Measurements from ENCODE around the gene ALKBH5. TPM values are rescaled to one million over a fixed set of nuclear protein-coding genes. Genes with fewer than 3 reads are reported as not detected.

Gene ALKBH5
- total and polyA plus RNA-seq, 7 experiments from 2014 or later, result 97.4 to 154 (median 116) TPM

DNA sequence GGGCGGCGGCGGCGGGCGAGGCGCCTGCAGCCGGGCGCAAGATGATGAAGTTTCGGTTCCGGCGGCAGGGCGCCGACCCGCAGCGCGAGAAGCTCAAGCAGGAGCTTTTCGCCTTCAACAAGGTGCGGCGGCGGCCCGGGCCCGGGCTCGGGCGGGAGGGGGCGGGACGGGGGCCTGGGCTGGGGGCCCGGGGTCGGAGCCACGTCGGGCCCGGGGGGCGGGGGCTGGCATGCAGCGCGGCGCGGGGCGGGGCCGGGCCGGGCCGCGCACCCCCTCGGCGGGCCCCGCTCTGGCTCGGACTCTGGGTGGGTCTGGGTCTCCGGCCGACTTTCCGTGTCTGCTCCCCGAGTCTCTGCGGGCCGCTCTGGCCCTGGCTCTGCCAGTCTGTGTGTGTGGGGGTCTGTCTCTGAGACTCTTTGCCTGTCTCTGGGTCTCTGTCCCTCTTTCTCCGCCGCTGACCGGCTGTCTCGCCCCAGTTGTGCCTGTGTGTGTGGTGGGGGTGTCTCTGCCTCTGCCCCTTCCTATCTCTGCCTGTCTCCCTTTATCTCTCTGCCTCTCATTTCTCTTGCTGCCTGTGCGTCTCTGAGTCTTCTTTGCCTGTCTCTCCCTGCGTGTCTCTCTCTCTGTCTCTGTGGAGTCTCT is 42.1 kb downstream of the ALKBH5 start:
- POLR2A ChIA-PET, result no interaction called here

GRCh38 chr17:18226284-18226945 is 42.8 kb downstream of the ALKBH5 start:
- H3K27me3 Mint-ChIP-seq, result no peaks in the 10 kb centered on the region
- H3K4me3 Mint-ChIP-seq, result peak overlapping the region; percentile 88 to 100 (median 94)
- DNase-seq, result peak in 1 of 9 donors; percentile 5
- peaks cover 24 to 30% (median 27%) of the 10 kb centered on the region in 7 donors for H3K4me1 Mint-ChIP-seq
- CTCF ChIA-PET, result no interaction called here
- H3K9me3 Mint-ChIP-seq, result peaks cover 0 to 4% (median 0%) of the 10 kb centered on the region in 11 donors
- H3K27me3 ChIP-seq (ENCODE audit: control insufficient read depth in 2 of 2, insufficient read depth in 2 of 2, low read length in 2 of 2), result no peaks in the 10 kb centered on the region
- H3K4me1 ChIP-seq (ENCODE audit: control insufficient read depth in 2 of 2, insufficient read depth in 2 of 2, low read length in 2 of 2), result peaks cover 7 to 13% of the 10 kb centered on the region in 2 donors
- POLR2A ChIA-PET, result no interaction called here
- peak overlapping the region; percentile 83 for H3K4me3 ChIP-seq (ENCODE audit: low read length)
- no peaks in the 10 kb centered on the region for H3K36me3 Mint-ChIP-seq
- intact Hi-C loops (cut with micrococcal nuclease), result no loop called here
- H3K36me3 ChIP-seq (ENCODE audit: control insufficient read depth in 2 of 3, insufficient read depth in 3 of 3, low read length in 3 of 3), result no peaks in the 10 kb centered on the region
- peak overlapping the region; percentile 71 to 95 (median 90) for H3K27ac Mint-ChIP-seq
- no peaks in the 10 kb centered on the region for H3K9me3 ChIP-seq (ENCODE audit: control insufficient read depth in 2 of 3, low read length in 3 of 3)
- ATAC-seq, result no peak
- H3K27ac ChIP-seq (ENCODE audit: low read depth, low read length), result peak overlapping the region; percentile 73

More for the DNA sequence above, 42.1 kb downstream of the ALKBH5 start:
- peaks cover 24 to 30% (median 27%) of the 10 kb centered on the region in 7 donors for H3K4me1 Mint-ChIP-seq
- no peaks in the 10 kb centered on the region for H3K36me3 ChIP-seq (ENCODE audit: control insufficient read depth in 2 of 3, insufficient read depth in 3 of 3, low read length in 3 of 3)
- peak overlapping the region; percentile 73 for H3K27ac ChIP-seq (ENCODE audit: low read depth, low read length)
- peak overlapping the region; percentile 71 to 95 (median 90) for H3K27ac Mint-ChIP-seq
- peaks cover 0 to 4% (median 0%) of the 10 kb centered on the region in 11 donors for H3K9me3 Mint-ChIP-seq
- no peaks in the 10 kb centered on the region for H3K36me3 Mint-ChIP-seq
- peak overlapping the region; percentile 83 for H3K4me3 ChIP-seq (ENCODE audit: low read length)
- peaks cover 7 to 13% of the 10 kb centered on the region in 2 donors for H3K4me1 ChIP-seq (ENCODE audit: control insufficient read depth in 2 of 2, insufficient read depth in 2 of 2, low read length in 2 of 2)
- intact Hi-C loops (cut with micrococcal nuclease), result loop anchor here (1.0 to 2.0 kb wide), 6 partner anchors 35 to 749 kb away; partner anchors contain the start of genes ALKBH5 (in 2 of the 2), MIEF2 (in 2 of the 2), SMCR8 (in 2 of the 2) and MED9 (in 1 of the 2)
- no peaks in the 10 kb centered on the region for H3K9me3 ChIP-seq (ENCODE audit: control insufficient read depth in 2 of 3, low read length in 3 of 3)
- H3K4me3 Mint-ChIP-seq, result peak overlapping the region; percentile 88 to 100 (median 94)
- DNase-seq (peak in 3 of 9 donors; percentile 16 to 27 (median 18)), ATAC-seq (no peak)
- CTCF ChIA-PET, result no interaction called here
- H3K27me3 Mint-ChIP-seq, result no peaks in the 10 kb centered on the region
- no peaks in the 10 kb centered on the region for H3K27me3 ChIP-seq (ENCODE audit: control insufficient read depth in 2 of 2, insufficient read depth in 2 of 2, low read length in 2 of 2)

DNA sequence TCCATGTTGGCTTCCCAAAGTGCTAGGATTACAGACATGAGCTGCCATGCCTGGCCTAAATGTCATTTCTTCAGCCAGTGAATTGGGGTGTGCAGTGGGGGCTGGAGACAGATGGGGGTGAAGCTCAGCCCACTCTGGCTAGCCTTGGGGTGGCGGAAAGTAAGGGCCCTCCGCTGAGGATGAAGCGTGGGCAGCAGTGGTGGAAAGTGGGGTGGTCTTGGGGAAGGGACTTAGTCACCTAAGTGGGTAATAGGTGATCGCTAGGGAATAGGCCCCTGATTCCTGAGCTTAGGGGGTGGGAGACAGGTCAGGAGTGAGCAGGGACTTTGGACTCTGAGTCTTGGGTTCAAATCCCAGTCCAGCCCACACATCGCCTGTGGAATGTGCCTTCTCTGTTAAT is 44.0 kb downstream of the ALKBH5 start:
- H3K27ac ChIP-seq (ENCODE audit: low read depth, low read length), result no peak overlapping the region
- H3K4me1 ChIP-seq (ENCODE audit: control insufficient read depth in 2 of 2, insufficient read depth in 2 of 2, low read length in 2 of 2), result peaks cover 7 to 13% of the 10 kb centered on the region in 2 donors
- Mint-ChIP-seq H3K36me3 (no peaks in the 10 kb centered on the region), H3K4me1 (peaks cover 24 to 30% (median 27%) of the 10 kb centered on the region in 7 donors), H3K4me3 (peak overlapping the region in 5 of 10 donors; percentile 7 to 73 (median 25)), H3K27ac (peak overlapping the region in 3 of 9 donors; percentile 12 to 48 (median 45)), H3K9me3 (peaks cover 0 to 4% (median 0%) of the 10 kb centered on the region in 11 donors), H3K27me3 (no peaks in the 10 kb centered on the region)
- no peaks in the 10 kb centered on the region for H3K9me3 ChIP-seq (ENCODE audit: control insufficient read depth in 2 of 3, low read length in 3 of 3)
- ChIA-PET CTCF (interaction anchor here (0.7 kb wide), 1 partner anchor 36 kb away, joined by 5 read pairs; no protein-coding TSS in a partner anchor), POLR2A (no interaction called here)
- H3K36me3 ChIP-seq (ENCODE audit: control insufficient read depth in 2 of 3, insufficient read depth in 3 of 3, low read length in 3 of 3), result peaks cover 0 to 9% (median 0%) of the 10 kb centered on the region in 3 experiments
- H3K27me3 ChIP-seq (ENCODE audit: control insufficient read depth in 2 of 2, insufficient read depth in 2 of 2, low read length in 2 of 2), result no peaks in the 10 kb centered on the region
- intact Hi-C loops (cut with micrococcal nuclease), result no loop called here
- no peak overlapping the region for H3K4me3 ChIP-seq (ENCODE audit: low read length)
- DNase-seq, result no peak
- no peak for ATAC-seq

DNA sequence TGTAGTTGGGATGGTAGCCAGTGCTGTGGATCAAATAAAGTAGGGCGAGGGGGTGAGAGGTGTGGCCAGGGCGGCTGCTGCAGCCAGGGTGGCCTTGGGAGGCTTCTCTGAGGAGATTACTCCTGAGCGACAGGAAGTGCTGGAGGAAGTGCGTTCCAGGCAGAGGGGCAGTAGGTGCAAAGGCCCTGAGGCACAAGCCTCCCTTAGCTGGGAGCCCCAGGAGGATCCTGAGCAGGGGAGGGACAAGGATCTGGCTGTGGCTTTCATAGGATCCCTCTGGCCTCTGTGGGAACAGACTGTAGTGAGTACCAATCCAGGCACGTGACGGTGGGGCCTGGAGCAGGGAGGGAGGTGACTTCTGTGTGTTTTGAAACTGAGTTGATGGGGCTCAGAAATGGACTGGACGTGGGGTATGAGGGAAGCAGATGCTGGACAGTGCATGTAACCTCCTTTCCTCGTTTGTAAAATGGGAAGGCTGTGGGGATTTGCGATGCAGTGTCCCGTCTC is 44.6 kb downstream of the ALKBH5 start:
- POLR2A ChIA-PET, result no interaction called here
- Mint-ChIP-seq H3K27me3 (no peaks in the 10 kb centered on the region), H3K36me3 (no peaks in the 10 kb centered on the region), H3K9me3 (peaks cover 0 to 4% (median 0%) of the 10 kb centered on the region in 11 donors), H3K4me1 (peaks cover 24 to 30% (median 27%) of the 10 kb centered on the region in 7 donors), H3K4me3 (peak overlapping the region in 2 of 10 donors; percentile 26 to 73), H3K27ac (peak overlapping the region in 2 of 9 donors; percentile 45 to 84)
- no peaks in the 10 kb centered on the region for H3K27me3 ChIP-seq (ENCODE audit: control insufficient read depth in 2 of 2, insufficient read depth in 2 of 2, low read length in 2 of 2)
- CTCF ChIA-PET, result no interaction called here
- peaks cover 0 to 15% (median 0%) of the 10 kb centered on the region in 3 experiments for H3K36me3 ChIP-seq (ENCODE audit: control insufficient read depth in 2 of 3, insufficient read depth in 3 of 3, low read length in 3 of 3)
- no peak overlapping the region for H3K27ac ChIP-seq (ENCODE audit: low read depth, low read length)
- no peak for ATAC-seq
- intact Hi-C loops (cut with micrococcal nuclease), result no loop called here
- no peak for DNase-seq
- no peak overlapping the region for H3K4me3 ChIP-seq (ENCODE audit: low read length)
- H3K4me1 ChIP-seq (ENCODE audit: control insufficient read depth in 2 of 2, insufficient read depth in 2 of 2, low read length in 2 of 2), result peaks cover 7 to 13% of the 10 kb centered on the region in 2 donors
- no peaks in the 10 kb centered on the region for H3K9me3 ChIP-seq (ENCODE audit: control insufficient read depth in 2 of 3, low read length in 3 of 3)

DNA sequence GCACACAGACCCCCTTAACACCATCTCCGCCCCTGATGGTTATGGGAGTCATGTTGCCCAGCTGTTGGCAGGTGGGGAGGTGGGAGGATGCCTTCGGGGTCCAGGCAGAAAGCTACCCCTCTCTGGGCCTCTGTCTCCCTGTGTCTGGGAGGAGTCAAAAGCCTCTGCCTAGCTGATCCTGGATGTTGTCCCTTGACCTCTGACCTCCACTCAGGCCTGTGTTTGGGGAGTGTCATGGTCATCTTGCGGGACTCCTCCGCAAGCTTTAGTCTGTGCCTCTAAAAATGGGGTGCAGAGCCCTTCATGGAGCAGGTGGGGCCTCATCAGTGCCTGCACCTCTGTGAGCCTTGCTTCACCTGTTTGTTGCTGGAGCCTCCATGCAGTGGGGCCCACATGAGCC is 45.6 kb downstream of the ALKBH5 start:
- Histone ChIP-seq H3K27ac (ENCODE audit: low read depth, low read length) (no peak overlapping the region), H3K4me3 (ENCODE audit: low read length) (no peak overlapping the region), H3K4me1 (ENCODE audit: control insufficient read depth in 2 of 2, insufficient read depth in 2 of 2, low read length in 2 of 2) (peaks cover 7 to 13% of the 10 kb centered on the region in 2 donors), H3K9me3 (ENCODE audit: control insufficient read depth in 2 of 3, low read length in 3 of 3) (no peaks in the 10 kb centered on the region), H3K36me3 (ENCODE audit: control insufficient read depth in 2 of 3, insufficient read depth in 3 of 3, low read length in 3 of 3) (peaks cover 0 to 26% (median 3%) of the 10 kb centered on the region in 3 experiments), H3K27me3 (ENCODE audit: control insufficient read depth in 2 of 2, insufficient read depth in 2 of 2, low read length in 2 of 2) (no peaks in the 10 kb centered on the region)
- ChIA-PET CTCF (interaction anchor here (0.6 kb wide), 1 partner anchor 139 kb away, joined by 3 read pairs; no protein-coding TSS in a partner anchor), POLR2A (no interaction called here)
- Mint-ChIP-seq H3K36me3 (no peaks in the 10 kb centered on the region), H3K4me3 (peak overlapping the region in 1 of 10 donors; percentile 41), H3K4me1 (peaks cover 24 to 30% (median 27%) of the 10 kb centered on the region in 7 donors), H3K27ac (peak overlapping the region in 1 of 9 donors; percentile 41), H3K27me3 (no peaks in the 10 kb centered on the region), H3K9me3 (peaks cover 0 to 4% (median 0%) of the 10 kb centered on the region in 11 donors)
- DNase-seq (no peak), ATAC-seq (no peak)
- intact Hi-C loops (cut with micrococcal nuclease), result no loop called here

DNA sequence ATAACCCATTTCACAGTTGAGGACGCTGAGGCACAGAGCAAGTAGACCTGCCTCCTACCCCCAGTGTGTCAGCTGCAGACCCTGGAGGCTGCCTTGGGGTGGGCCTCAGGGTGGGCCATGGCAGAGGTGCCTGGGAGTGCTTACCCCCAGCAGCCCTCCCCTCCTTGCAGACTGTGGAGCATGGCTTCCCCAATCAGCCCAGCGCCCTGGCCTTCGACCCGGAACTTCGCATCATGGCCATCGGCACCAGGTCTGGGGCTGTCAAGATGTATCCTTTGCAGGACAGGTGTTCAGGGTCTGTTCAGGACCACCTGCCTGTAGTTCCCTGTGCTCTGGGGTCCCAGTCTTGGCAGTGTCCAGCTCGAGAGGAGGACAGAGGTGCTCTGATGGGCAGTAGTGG is 46.1 kb downstream of the ALKBH5 start:
- ATAC-seq (no peak), DNase-seq (no peak)
- Mint-ChIP-seq H3K27ac (no peak overlapping the region), H3K27me3 (no peaks in the 10 kb centered on the region), H3K4me3 (no peak overlapping the region), H3K36me3 (peaks cover 0 to 3% (median 0%) of the 10 kb centered on the region in 5 donors), H3K9me3 (peaks cover 0 to 4% (median 0%) of the 10 kb centered on the region in 11 donors), H3K4me1 (peaks cover 24 to 30% (median 27%) of the 10 kb centered on the region in 7 donors)
- POLR2A ChIA-PET, result no interaction called here
- H3K36me3 ChIP-seq (ENCODE audit: control insufficient read depth in 2 of 3, insufficient read depth in 3 of 3, low read length in 3 of 3), result peaks cover 0 to 31% (median 3%) of the 10 kb centered on the region in 3 experiments
- intact Hi-C loops (cut with micrococcal nuclease), result no loop called here
- H3K27me3 ChIP-seq (ENCODE audit: control insufficient read depth in 2 of 2, insufficient read depth in 2 of 2, low read length in 2 of 2), result no peaks in the 10 kb centered on the region
- no peaks in the 10 kb centered on the region for H3K9me3 ChIP-seq (ENCODE audit: control insufficient read depth in 2 of 3, low read length in 3 of 3)
- H3K27ac ChIP-seq (ENCODE audit: low read depth, low read length), result no peak overlapping the region
- peaks cover 7 to 13% of the 10 kb centered on the region in 2 donors for H3K4me1 ChIP-seq (ENCODE audit: control insufficient read depth in 2 of 2, insufficient read depth in 2 of 2, low read length in 2 of 2)
- no peak overlapping the region for H3K4me3 ChIP-seq (ENCODE audit: low read length)
- CTCF ChIA-PET, result no interaction called here

Data from naive thymus-derived CD4-positive, alpha-beta T cell (primary cell).